Trophoblast cell (in vitro differentiated cells and primary cell): Measurements from ENCODE around the gene NKAPD1. TPM values are rescaled to one million over a fixed set of nuclear protein-coding genes. Genes with fewer than 3 reads are reported as not detected.

ENCODE experiments used
- DNase-seq, 2 donors: peaks; one replicate each; pipeline ENCODE4 v3.0.0-alpha.2; 2016
- H2AFZ ChIP-seq: 2 replicates; pipeline ENCODE4 v1.6.1; 2013; ENCODE audit warnings: low read length, moderate library complexity, mild to moderate bottlenecking; ENCODE audit not compliant: insufficient read depth, poor library complexity
- H2AK5ac ChIP-seq: 2 replicates; pipeline ENCODE4 v1.6.1; 2013; ENCODE audit warnings: mild to moderate bottlenecking, low read length
- H2BK120ac ChIP-seq: 2 replicates; pipeline ENCODE4 v1.6.1; 2013; ENCODE audit warnings: low read length, mild to moderate bottlenecking, moderate library complexity; ENCODE audit not compliant: insufficient read depth, poor library complexity
- H2BK12ac ChIP-seq: 2 replicates; pipeline ENCODE4 v1.6.1; 2013; ENCODE audit warnings: mild to moderate bottlenecking, low read length, moderate library complexity
- H2BK5ac ChIP-seq: 2 replicates; pipeline ENCODE4 v1.6.1; 2013; ENCODE audit warnings: low read length, low read depth, moderate library complexity, mild to moderate bottlenecking; ENCODE audit not compliant: poor library complexity
- H3K14ac ChIP-seq: 2 replicates; pipeline ENCODE4 v1.6.1; 2013; ENCODE audit warnings: mild to moderate bottlenecking, low read length
- H3K18ac ChIP-seq: 2 replicates; pipeline ENCODE4 v1.6.1; 2013; ENCODE audit warnings: mild to moderate bottlenecking, low read length
- H3K23ac ChIP-seq: 2 replicates; pipeline ENCODE4 v1.6.1; 2013; ENCODE audit warnings: low read length
- H3K27ac ChIP-seq: 2 replicates; pipeline ENCODE4 v1.5.1; 2013; ENCODE audit warnings: low read depth, mild to moderate bottlenecking, inconsistent platforms, low read length, moderate library complexity
- H3K27me3 ChIP-seq: 2 replicates; pipeline ENCODE4 v1.6.1; 2013; ENCODE audit warnings: inconsistent platforms, mild to moderate bottlenecking, low read length, moderate library complexity; ENCODE audit not compliant: insufficient read depth
- H3K36me3 ChIP-seq, 2 experiments: 1 replicate in 1 of 2; 2 replicates in 1 of 2; pipeline ENCODE4 v1.6.1; 2013; ENCODE audit warnings: low read length in 2 of 2, mild to moderate bottlenecking in 2 of 2, moderate library complexity in 1 of 2; ENCODE audit not compliant: insufficient read depth in 2 of 2, control insufficient read depth in 1 of 2
- H3K4ac ChIP-seq: 2 replicates; pipeline ENCODE4 v1.6.1; 2013; ENCODE audit warnings: low read depth, mild to moderate bottlenecking, low read length, moderate library complexity
- H3K4me1 ChIP-seq, 2 experiments: 1 replicate in 1 of 2; 2 replicates in 1 of 2; pipeline ENCODE4 v1.6.1; 2013; ENCODE audit warnings: low read length in 2 of 2, mild to moderate bottlenecking in 2 of 2, moderate library complexity in 1 of 2; ENCODE audit not compliant: insufficient read depth in 2 of 2, control insufficient read depth in 1 of 2
- H3K4me2 ChIP-seq: 2 replicates; pipeline ENCODE4 v1.6.1; 2013; ENCODE audit warnings: inconsistent platforms, mild to moderate bottlenecking, low read length, moderate library complexity
- H3K4me3 ChIP-seq: 2 replicates; pipeline ENCODE4 v1.5.1; 2013; ENCODE audit warnings: mild to moderate bottlenecking, low read depth, low read length, inconsistent platforms
- H3K79me1 ChIP-seq: one replicate; pipeline ENCODE4 v1.6.1; 2013; ENCODE audit warnings: low read length
- H3K79me2 ChIP-seq: 2 replicates; pipeline ENCODE4 v1.6.1; 2013; ENCODE audit warnings: low read length, mild to moderate bottlenecking; ENCODE audit not compliant: control insufficient read depth, insufficient read depth, poor library complexity
- H3K9ac ChIP-seq: 2 replicates; pipeline ENCODE4 v1.6.1; 2013; ENCODE audit warnings: mild to moderate bottlenecking, low read length
- H3K9me3 ChIP-seq: 2 replicates; pipeline ENCODE4 v1.6.1; 2013; ENCODE audit warnings: low read depth, mild to moderate bottlenecking, control low read depth, inconsistent platforms, low read length; ENCODE audit not compliant: insufficient read depth
- H4K12ac ChIP-seq: 2 replicates; pipeline ENCODE4 v1.6.1; 2013; ENCODE audit warnings: low read depth, mild to moderate bottlenecking, low read length, moderate library complexity
- H4K8ac ChIP-seq: 2 replicates; pipeline ENCODE4 v1.6.1; 2013; ENCODE audit warnings: low read depth, mild to moderate bottlenecking, low read length, moderate library complexity
- H4K91ac ChIP-seq: one replicate; pipeline ENCODE4 v1.6.1; 2013; ENCODE audit warnings: low read depth, mild to moderate bottlenecking, low read length, moderate library complexity
- WGBS: extraction: QIAGEN DNeasy Blood & Tissue Kit; methylation state at CpG from one replicate; pipeline ENCODE4 v1.1.7; 2013; ENCODE audit warnings: missing lambda C conversion rate; ENCODE audit not compliant: insufficient read length, insufficient coverage; ENCODE audit errors: extremely low coverage; 5-methylcytosine and 5-hydroxymethylcytosine counted together
- polyA plus RNA-seq: library from polyadenylated mRNA; stranded (reverse); fragments of 200-250 nt; gene quantifications from 2 replicates; pipeline ENCODE4 v1.2.3, GENCODE V29; 2013

The NKAPD1 gene
- polyA plus RNA-seq: 33.5 and 33.7 TPM in 2 replicates

GRCh38 chr11:112073941-112074811 is at the start of gene NKAPD1, which contains the start of gene PIH1D2:
Gene NKAPD1, plus strand, starts transcription at chr11:112074299. Its CDS starts 1,276 bp downstream, at chr11:112075575.
Gene PIH1D2, minus strand, starts transcription at chr11:112074017. Its CDS starts 843 bp downstream, at chr11:112073174.
- peak within 1 kb of the TSS; percentile 91 for H3K27ac ChIP-seq
- H3K18ac ChIP-seq: peak within 1 kb of the TSS; percentile 95
- peak within 1 kb of the TSS; percentile 96 for H2BK5ac ChIP-seq
- H3K27me3 ChIP-seq: no peaks in the 10 kb centered on the region
- H2BK12ac ChIP-seq: peak within 1 kb of the TSS; percentile 93
- DNase-seq: peak; percentile 68 to 89
- H3K79me2 ChIP-seq: peaks cover 8% of the 10 kb centered on the region
- no peaks in the 10 kb centered on the region for H3K4me1 ChIP-seq
- H2AK5ac ChIP-seq: no peak within 1 kb of the TSS
- peaks cover 8% of the 10 kb centered on the region for H3K79me1 ChIP-seq
- peak within 1 kb of the TSS; percentile 99 for H3K9ac ChIP-seq
- no peak within 1 kb of the TSS for H3K23ac ChIP-seq
- peak within 1 kb of the TSS; percentile 96 for H3K14ac ChIP-seq
- no peaks in the 10 kb centered on the region for H3K9me3 ChIP-seq
- H2AFZ ChIP-seq: peak within 1 kb of the TSS; percentile 97
- no CpG with 5 or more reads among the region's 43 CpGs for WGBS
- H4K8ac ChIP-seq: peak within 1 kb of the TSS; percentile 99
- H2BK120ac ChIP-seq: peak within 1 kb of the TSS; percentile 99
- H4K12ac ChIP-seq: peak within 1 kb of the TSS; percentile 99
- peak within 1 kb of the TSS; percentile 97 for H4K91ac ChIP-seq
- peak within 1 kb of the TSS; percentile 95 for H3K4me3 ChIP-seq
- H3K4ac ChIP-seq: peak within 1 kb of the TSS; percentile 60
- peaks cover 6 to 10% of the 10 kb centered on the region in 2 experiments for H3K36me3 ChIP-seq
- peak within 1 kb of the TSS; percentile 91 for H3K4me2 ChIP-seq

- H3K27ac ChIP-seq: peak within 1 kb of the TSS; percentile 80
- peaks cover 12 to 16% of the 10 kb centered on the region in 2 experiments for H3K36me3 ChIP-seq
- no peaks in the 10 kb centered on the region for H3K27me3 ChIP-seq
- peak within 1 kb of the TSS; percentile 91 for H3K4me3 ChIP-seq
- peak within 1 kb of the TSS; percentile 97 for H3K4ac ChIP-seq
- H3K4me1 ChIP-seq: no peaks in the 10 kb centered on the region
- peak within 1 kb of the TSS; percentile 94 for H3K9ac ChIP-seq
- peak within 1 kb of the TSS; percentile 89 for H4K91ac ChIP-seq
- H3K9me3 ChIP-seq: no peaks in the 10 kb centered on the region
- H4K12ac ChIP-seq: peak within 1 kb of the TSS; percentile 48
- peak within 1 kb of the TSS; percentile 78 for H4K8ac ChIP-seq
- H3K79me1 ChIP-seq: peaks cover 11% of the 10 kb centered on the region
- peak within 1 kb of the TSS; percentile 75 for H2BK5ac ChIP-seq
- peak within 1 kb of the TSS; percentile 93 for H3K4me2 ChIP-seq
- H2AFZ ChIP-seq: peak within 1 kb of the TSS; percentile 90
- no CpG with 5 or more reads among the region's 71 CpGs for WGBS
- H2BK120ac ChIP-seq: peak within 1 kb of the TSS; percentile 64
- H3K79me2 ChIP-seq: peaks cover 9% of the 10 kb centered on the region
- no peak within 1 kb of the TSS for H2BK12ac ChIP-seq
- peak within 1 kb of the TSS; percentile 47 for H3K18ac ChIP-seq
- peak; percentile 80 to 91 for DNase-seq
- peak within 1 kb of the TSS; percentile 80 for H2AK5ac ChIP-seq
- H3K14ac ChIP-seq: peak within 1 kb of the TSS; percentile 86
- H3K23ac ChIP-seq: no peak within 1 kb of the TSS
These were observed 49.1 kb upstream of the NKAPD1 start, which contains the start of gene DLAT for GRCh38 chr11:112024773-112025678. Gene DLAT, plus strand, starts transcription at chr11:112025408. Its CDS starts 65 bp downstream, at chr11:112025473.

- no CpG with 5 or more reads among the region's 8 CpGs for WGBS
- H3K4me2 ChIP-seq: peak overlapping the region; percentile 93
These were observed 48.4 kb upstream of the NKAPD1 start for GRCh38 chr11:112025707-112026106.

More at GRCh38 chr11:112025707-112026106, 48.4 kb upstream of the NKAPD1 start:
- Histone ChIP-seq H2AK5ac (peak overlapping the region; percentile 80), H2BK12ac (no peak overlapping the region), H3K9me3 (no peaks in the 10 kb centered on the region), H3K4me3 (peak overlapping the region; percentile 91), H3K4ac (peak overlapping the region; percentile 97), H3K23ac (no peak overlapping the region), H3K27me3 (no peaks in the 10 kb centered on the region), H4K12ac (peak overlapping the region; percentile 48), H3K4me1 (no peaks in the 10 kb centered on the region), H3K9ac (peak overlapping the region; percentile 94), H3K14ac (peak overlapping the region; percentile 86), H3K18ac (peak overlapping the region; percentile 47), H3K36me3 (peaks cover 15 to 19% of the 10 kb centered on the region in 2 experiments), H2AFZ (peak overlapping the region; percentile 90), H2BK5ac (peak overlapping the region; percentile 75), H4K8ac (peak overlapping the region; percentile 78), H3K79me1 (peaks cover 11% of the 10 kb centered on the region), H3K27ac (peak overlapping the region; percentile 80), H3K79me2 (peaks cover 9% of the 10 kb centered on the region), H4K91ac (peak overlapping the region; percentile 89), H2BK120ac (peak overlapping the region; percentile 64)
- peak in 1 of 2 donors; percentile 13 for DNase-seq
